WERI-Rb-1 (cell line): ENCODE results near the gene HNRNPA1.

Experiments used
- DNase-seq: peaks from one replicate; pipeline ENCODE4 v3.0.0-alpha.2; 2020
- H3K27ac ChIP-seq: fragments of 250-450 bp; sonication (Bioruptor Pico); 2 replicates; pipeline ENCODE4 v1.5.1; 2020; ENCODE audit warnings: mild to moderate bottlenecking, moderate library complexity
- H3K27me3 ChIP-seq: fragments of 250-450 bp; sonication (Bioruptor Pico); 2 replicates; pipeline ENCODE4 v1.5.1; 2021; ENCODE audit warnings: mild to moderate bottlenecking, low read depth, moderate library complexity; ENCODE audit not compliant: insufficient read depth, severe bottlenecking
- H3K36me3 ChIP-seq: fragments of 250-450 bp; sonication (Bioruptor Pico); 2 replicates; pipeline ENCODE4 v1.5.1; 2020; ENCODE audit warnings: mild to moderate bottlenecking, moderate library complexity
- H3K4me3 ChIP-seq: 2 replicates; pipeline ENCODE4 v1.5.1; 2011; ENCODE audit warnings: low read depth, mild to moderate bottlenecking, control low read depth, low read length
- H3K9me3 ChIP-seq: fragments of 250-450 bp; sonication (Bioruptor Pico); 2 replicates; pipeline ENCODE4 v1.5.1; 2021; ENCODE audit warnings: mild to moderate bottlenecking, moderate library complexity; ENCODE audit not compliant: severe bottlenecking
- TF ChIP-seq, protein P1 (sequence below): IDR thresholded peaks from 2 replicates; pipeline ENCODE4 v1.5.1; 2011; ENCODE audit warnings: low read depth, mild to moderate bottlenecking, control low read depth, inconsistent platforms, low read length

HNRNPA1 gene

DNA sequence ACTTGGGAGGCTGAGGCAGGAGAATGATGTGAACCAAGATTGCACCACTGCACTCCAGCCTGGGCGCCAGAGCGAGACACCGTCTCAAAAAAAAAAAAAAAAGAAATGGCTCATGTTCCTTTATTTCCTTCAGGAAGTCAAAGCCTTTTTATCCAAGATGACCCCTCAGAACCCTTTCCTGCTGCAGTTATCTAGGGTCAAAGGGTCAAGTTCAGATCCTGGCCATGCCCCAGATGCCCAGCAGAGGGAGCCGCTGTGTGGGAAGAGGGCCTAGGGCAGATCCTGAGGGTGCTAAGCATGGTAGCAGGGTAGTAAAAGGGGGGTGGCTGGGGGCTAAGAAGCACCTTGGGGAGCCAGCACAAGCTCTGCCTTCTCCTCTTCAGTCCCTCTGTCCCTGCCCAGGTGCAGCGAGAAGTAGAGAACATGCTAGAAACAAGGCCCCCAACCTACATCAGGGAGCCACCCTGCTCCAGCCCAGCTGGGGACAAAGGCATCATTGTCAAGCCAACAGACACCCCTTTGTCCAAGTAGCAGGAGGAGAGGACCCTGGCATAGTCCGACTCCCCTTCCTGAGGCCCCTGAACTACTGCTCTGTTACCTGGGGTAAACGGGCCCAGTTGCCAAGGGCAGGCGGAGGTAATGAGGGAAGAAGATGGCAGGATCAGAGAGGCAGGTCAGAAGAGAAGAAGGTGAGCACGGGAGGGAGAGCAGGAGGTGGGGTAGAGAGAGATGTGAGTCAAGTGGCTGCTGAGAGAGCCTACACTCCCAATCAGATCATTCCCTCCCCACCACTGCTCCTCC is 13.8 kb downstream of the HNRNPA1 start:
- peak; percentile 65 for DNase-seq
- Histone ChIP-seq H3K36me3 (no peaks in the 10 kb centered on the region), H3K27me3 (no peaks in the 10 kb centered on the region), H3K27ac (no peak overlapping the region), H3K4me3 (no peak overlapping the region), H3K9me3 (no peaks in the 10 kb centered on the region)
- TF ChIP-seq, protein P1, sequence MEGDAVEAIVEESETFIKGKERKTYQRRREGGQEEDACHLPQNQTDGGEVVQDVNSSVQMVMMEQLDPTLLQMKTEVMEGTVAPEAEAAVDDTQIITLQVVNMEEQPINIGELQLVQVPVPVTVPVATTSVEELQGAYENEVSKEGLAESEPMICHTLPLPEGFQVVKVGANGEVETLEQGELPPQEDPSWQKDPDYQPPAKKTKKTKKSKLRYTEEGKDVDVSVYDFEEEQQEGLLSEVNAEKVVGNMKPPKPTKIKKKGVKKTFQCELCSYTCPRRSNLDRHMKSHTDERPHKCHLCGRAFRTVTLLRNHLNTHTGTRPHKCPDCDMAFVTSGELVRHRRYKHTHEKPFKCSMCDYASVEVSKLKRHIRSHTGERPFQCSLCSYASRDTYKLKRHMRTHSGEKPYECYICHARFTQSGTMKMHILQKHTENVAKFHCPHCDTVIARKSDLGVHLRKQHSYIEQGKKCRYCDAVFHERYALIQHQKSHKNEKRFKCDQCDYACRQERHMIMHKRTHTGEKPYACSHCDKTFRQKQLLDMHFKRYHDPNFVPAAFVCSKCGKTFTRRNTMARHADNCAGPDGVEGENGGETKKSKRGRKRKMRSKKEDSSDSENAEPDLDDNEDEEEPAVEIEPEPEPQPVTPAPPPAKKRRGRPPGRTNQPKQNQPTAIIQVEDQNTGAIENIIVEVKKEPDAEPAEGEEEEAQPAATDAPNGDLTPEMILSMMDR: peak; percentile 85

DNA sequence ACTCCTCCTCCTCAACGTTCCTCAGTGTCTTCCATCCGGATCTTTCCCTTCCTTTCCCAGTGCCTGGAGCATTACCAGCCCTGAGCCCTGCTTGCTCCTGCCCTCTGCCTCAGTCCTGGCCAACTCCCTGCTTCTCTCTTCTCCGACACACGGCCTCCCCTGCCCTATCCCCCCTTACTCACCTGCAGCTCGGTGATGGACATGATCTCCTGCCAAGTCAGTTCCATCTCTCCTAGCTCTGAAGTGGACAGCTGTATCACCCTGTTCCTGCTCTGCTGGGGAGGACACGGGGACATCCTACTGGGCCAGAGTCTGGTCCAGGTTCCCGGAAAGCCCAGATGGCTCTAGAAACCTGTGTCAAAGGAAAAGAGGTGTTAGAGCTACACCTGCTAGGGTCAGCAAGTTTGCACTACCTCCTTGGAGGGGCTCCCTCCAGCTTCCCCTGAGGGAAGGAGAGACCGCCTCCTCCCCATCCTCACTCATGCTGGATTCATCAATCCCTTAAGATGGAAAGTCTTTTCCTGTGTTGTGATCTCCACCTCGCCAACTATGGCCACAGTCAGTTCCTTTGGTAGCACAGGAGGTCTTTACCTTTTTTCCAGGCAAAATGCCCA is 14.5 kb downstream of the HNRNPA1 start:
- Histone ChIP-seq H3K9me3 (no peaks in the 10 kb centered on the region), H3K36me3 (no peaks in the 10 kb centered on the region), H3K27ac (no peak overlapping the region), H3K27me3 (no peaks in the 10 kb centered on the region), H3K4me3 (no peak overlapping the region)
- TF ChIP-seq, protein P1: no peak
- DNase-seq: no peak

DNA sequence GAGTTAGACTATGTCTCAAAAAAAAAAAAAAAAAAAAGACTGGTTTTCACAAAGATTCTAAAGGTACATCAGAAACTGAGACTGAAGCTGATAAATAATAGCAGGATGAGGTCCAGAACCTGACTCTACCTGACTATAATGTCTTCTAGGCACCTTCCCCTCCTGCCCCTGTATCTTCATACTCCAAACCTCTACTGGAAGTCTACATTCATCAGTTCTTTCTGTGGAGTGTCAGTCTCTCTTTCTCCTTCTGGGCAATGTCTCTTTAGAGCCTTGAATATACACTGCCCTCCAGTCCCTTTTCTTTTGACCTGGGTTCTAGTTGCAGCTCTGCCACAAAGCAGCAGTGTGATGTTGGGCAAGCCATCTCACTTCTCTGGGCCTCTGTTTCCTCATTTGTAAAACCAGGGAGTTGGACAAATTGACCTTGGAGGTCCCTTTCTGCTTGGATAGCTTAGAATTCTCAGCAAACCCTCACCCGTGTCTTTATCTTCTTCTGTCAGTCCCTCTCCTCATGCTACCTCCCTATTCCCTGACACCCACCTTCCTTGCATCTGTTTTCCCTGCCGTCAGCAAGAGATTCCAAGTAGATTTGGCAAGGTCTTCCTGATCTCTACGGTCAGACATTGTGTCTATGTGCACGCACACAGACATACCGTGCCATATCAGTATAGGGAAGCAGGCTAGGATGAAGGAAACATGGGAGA is 16.0 kb downstream of the HNRNPA1 start:
- no peaks in the 10 kb centered on the region for H3K36me3 ChIP-seq
- TF ChIP-seq, protein P1: no peak
- DNase-seq: no peak
- H3K9me3 ChIP-seq: no peaks in the 10 kb centered on the region
- H3K4me3 ChIP-seq: no peak overlapping the region
- H3K27me3 ChIP-seq: no peaks in the 10 kb centered on the region
- H3K27ac ChIP-seq: no peak overlapping the region

DNA sequence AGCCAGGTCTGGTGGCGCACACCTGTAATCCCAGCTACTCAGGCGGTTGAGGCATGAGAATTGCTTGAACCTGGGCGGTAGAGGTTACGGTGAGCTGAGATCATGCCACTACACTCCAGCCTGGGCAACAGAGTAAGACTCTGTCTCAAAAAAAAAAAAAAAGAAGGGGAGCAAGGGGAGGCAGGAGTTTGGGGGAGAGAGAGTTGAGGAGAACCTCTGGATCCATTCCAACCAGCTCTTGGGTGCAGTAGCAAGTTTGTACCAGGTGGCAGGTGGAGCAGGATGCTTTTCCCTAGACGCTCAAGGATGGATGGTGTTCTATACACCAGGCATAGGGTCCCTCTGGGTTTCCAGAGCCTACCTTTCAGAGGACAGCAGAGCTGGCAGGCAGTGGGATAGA is 18.4 kb downstream of the HNRNPA1 start:
- H3K4me3 ChIP-seq: no peak overlapping the region

DNA sequence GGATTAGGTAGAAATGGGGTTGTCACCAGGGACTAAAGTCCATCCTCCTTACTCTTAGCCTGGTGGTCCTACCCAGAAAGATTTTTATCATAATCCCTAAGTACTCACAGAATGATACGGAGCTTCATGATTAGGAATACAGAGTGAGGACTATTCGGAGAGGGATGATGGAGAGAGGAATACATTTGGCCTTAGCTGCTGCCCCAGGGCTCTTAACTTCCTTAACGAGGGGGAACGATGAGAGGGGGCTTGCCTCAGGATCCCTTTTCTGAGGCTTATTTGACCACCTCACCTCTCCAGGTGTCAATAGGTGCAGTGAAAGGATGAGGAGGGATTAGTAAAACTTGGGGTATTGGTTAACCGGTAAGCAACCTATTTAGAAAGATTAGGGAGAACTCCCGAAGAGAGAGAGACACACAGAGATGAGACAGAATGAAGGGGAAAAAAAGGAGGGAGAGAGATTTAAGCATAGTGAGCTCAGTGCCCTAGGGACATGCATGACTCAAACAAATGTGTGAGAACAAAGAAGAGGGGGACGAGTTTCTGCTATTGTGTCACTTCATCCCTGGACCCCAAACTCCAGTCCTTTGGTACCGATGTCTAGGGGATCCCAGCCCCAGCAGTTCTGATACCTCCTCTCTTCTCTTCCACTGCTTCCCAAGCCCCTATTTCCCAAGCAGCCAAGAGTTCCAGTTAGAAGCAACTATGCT is 19.1 kb downstream of the HNRNPA1 start:
- no peaks in the 10 kb centered on the region for H3K9me3 ChIP-seq
- DNase-seq: no peak
- TF ChIP-seq, protein P1: no peak
- H3K27ac ChIP-seq: no peak overlapping the region
- no peak overlapping the region for H3K4me3 ChIP-seq
- H3K36me3 ChIP-seq: no peaks in the 10 kb centered on the region
- no peaks in the 10 kb centered on the region for H3K27me3 ChIP-seq

More for the DNA sequence above, 18.4 kb downstream of the HNRNPA1 start:
- TF ChIP-seq, protein P1: no peak
- Histone ChIP-seq H3K27me3 (no peaks in the 10 kb centered on the region), H3K36me3 (no peaks in the 10 kb centered on the region), H3K9me3 (no peaks in the 10 kb centered on the region), H3K27ac (no peak overlapping the region)
- DNase-seq: no peak
